Muscle of arm (tissue), 14 donors: Measurements from ENCODE around the gene SMIM34. TPM values are rescaled to one million over a fixed set of nuclear protein-coding genes. Genes with fewer than 3 reads are reported as not detected.
"Not testable (repeated sequence)": the region's sequence is repeated elsewhere in the genome, so short reads cannot be mapped to it uniquely, and the experiment has no call there.

Experiments
- DNase-seq: peaks from one replicate; pipeline ENCODE4 v3.0.0-alpha.2; 2013
- long read RNA-seq, 11 donors: transcript quantifications; one replicate each; lab custom pipeline, GENCODE V29; 2026
- polyA plus RNA-seq, 12 donors: library from polyadenylated mRNA; unstranded; fragments of 120-200 nt; gene quantifications; one replicate each; pipeline ENCODE4 v1.2.1, GENCODE V29; 2013; ENCODE audit not compliant: insufficient read length in 12 of 12

The SMIM34 gene
- polyA plus RNA-seq = under 1 TPM in 6 of 12 donors, not detected in 6; 0.14 to 0.43 (median 0.31) TPM
- long read RNA-seq, donor 1 = 0 reads
- long read RNA-seq, donor 2 = 0 reads
- long read RNA-seq, donor 3 = 0 reads
- long read RNA-seq, donor 4 = 0 reads
- long read RNA-seq, donor 5 = 0 reads
- long read RNA-seq, donor 6 = 0 reads
- long read RNA-seq, donor 7 = 0 reads
- long read RNA-seq, donor 8 = 0 reads
- long read RNA-seq, donor 9 = 0 reads
- long read RNA-seq, donor 10 = 0 reads
- long read RNA-seq, donor 11 = 0 reads

GRCh38 chr21:34423805-34424204 lies at the start of gene SMIM34:
Gene SMIM34 (minus strand): TSS chr21:34423951. CDS start chr21:34423839, 112 bp downstream.
- not testable (repeated sequence) for DNase-seq

GRCh38 chr21:34467333-34467732 lies 43.6 kb upstream of the SMIM34 start:
- not testable (repeated sequence) for DNase-seq

- DNase-seq = not testable (repeated sequence)
These were observed 35.7 kb upstream of the SMIM34 start for GRCh38 chr21:34459426-34459825.

GRCh38 chr21:34458266-34458665 lies 34.5 kb upstream of the SMIM34 start:
- DNase-seq = not testable (repeated sequence)

GRCh38 chr21:34456180-34456579 lies 32.4 kb upstream of the SMIM34 start:
- not testable (repeated sequence) for DNase-seq

- DNase-seq = not testable (repeated sequence)
These were observed 31.9 kb upstream of the SMIM34 start for GRCh38 chr21:34455628-34456027.

GRCh38 chr21:34447018-34447417 lies 23.3 kb upstream of the SMIM34 start:
- not testable (repeated sequence) for DNase-seq

- not testable (repeated sequence) for DNase-seq
These were observed 19.7 kb upstream of the SMIM34 start for GRCh38 chr21:34443486-34443885.

GRCh38 chr21:34429710-34430109 lies 6.0 kb upstream of the SMIM34 start:
- not testable (repeated sequence) for DNase-seq

GRCh38 chr21:34428441-34428840 lies 4.7 kb upstream of the SMIM34 start:
- not testable (repeated sequence) for DNase-seq

GRCh38 chr21:34427339-34427738 lies 3.6 kb upstream of the SMIM34 start:
- DNase-seq = not testable (repeated sequence)

GRCh38 chr21:34417448-34418077 lies 6.2 kb downstream of the SMIM34 start:
- not testable (repeated sequence) for DNase-seq

- DNase-seq = not testable (repeated sequence)
These were observed 16.5 kb downstream of the SMIM34 start for GRCh38 chr21:34407294-34407693.

- not testable (repeated sequence) for DNase-seq
These were observed 17.1 kb downstream of the SMIM34 start for GRCh38 chr21:34406676-34407075.

- DNase-seq = not testable (repeated sequence)
These were observed 17.6 kb downstream of the SMIM34 start for GRCh38 chr21:34406102-34406501.

GRCh38 chr21:34405686-34406085 lies 18.1 kb downstream of the SMIM34 start:
- DNase-seq = not testable (repeated sequence)

- not testable (repeated sequence) for DNase-seq
These were observed 19.0 kb downstream of the SMIM34 start for GRCh38 chr21:34404742-34405141.

- DNase-seq = not testable (repeated sequence)
These were observed 23.2 kb downstream of the SMIM34 start for GRCh38 chr21:34400522-34400921.

GRCh38 chr21:34383724-34384415 lies 39.9 kb downstream of the SMIM34 start:
- DNase-seq = not testable (repeated sequence)

GRCh38 chr21:34383138-34383537 lies 40.6 kb downstream of the SMIM34 start:
- not testable (repeated sequence) for DNase-seq

GRCh38 chr21:34375619-34375972 lies 48.2 kb downstream of the SMIM34 start:
- not testable (repeated sequence) for DNase-seq

GRCh38 chr21:34374940-34375618 lies 48.7 kb downstream of the SMIM34 start, which contains the start of gene SMIM11:
Gene SMIM11 (plus strand): TSS chr21:34375507. CDS start chr21:34379505, 3,998 bp downstream.
- DNase-seq = not testable (repeated sequence)
